ENCODE data around the gene TRAPPC12.

DNA sequence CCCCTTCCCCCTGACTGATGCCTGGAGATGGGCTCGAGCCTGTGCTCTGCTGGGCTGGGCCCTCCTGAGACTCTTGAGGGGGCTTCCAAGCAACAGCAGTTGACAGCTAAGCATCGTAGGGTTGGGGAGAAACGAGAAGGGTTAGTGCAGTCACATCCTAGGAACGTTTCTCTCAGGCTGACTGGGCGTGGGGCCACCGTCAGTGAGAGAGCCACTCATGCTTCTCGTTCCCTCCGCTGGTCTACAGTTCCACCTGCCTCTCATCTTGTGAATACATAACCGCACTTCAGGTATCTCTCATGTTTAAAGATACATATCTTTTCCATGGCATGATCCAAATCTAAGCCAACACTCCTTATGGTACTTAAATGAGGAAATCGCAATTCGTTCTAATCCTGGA is 66.4 kb downstream of the TRAPPC12 start:
- TF ChIP-seq, protein P1, sequence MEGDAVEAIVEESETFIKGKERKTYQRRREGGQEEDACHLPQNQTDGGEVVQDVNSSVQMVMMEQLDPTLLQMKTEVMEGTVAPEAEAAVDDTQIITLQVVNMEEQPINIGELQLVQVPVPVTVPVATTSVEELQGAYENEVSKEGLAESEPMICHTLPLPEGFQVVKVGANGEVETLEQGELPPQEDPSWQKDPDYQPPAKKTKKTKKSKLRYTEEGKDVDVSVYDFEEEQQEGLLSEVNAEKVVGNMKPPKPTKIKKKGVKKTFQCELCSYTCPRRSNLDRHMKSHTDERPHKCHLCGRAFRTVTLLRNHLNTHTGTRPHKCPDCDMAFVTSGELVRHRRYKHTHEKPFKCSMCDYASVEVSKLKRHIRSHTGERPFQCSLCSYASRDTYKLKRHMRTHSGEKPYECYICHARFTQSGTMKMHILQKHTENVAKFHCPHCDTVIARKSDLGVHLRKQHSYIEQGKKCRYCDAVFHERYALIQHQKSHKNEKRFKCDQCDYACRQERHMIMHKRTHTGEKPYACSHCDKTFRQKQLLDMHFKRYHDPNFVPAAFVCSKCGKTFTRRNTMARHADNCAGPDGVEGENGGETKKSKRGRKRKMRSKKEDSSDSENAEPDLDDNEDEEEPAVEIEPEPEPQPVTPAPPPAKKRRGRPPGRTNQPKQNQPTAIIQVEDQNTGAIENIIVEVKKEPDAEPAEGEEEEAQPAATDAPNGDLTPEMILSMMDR (IDR thresholded peaks at IDR 0.05), result no peak
- no peak for TF ChIP-seq POLR2A (IDR thresholded peaks at IDR 0.05)
